ENCODE data around the gene ZNF354C.

GRCh38 chr5:179054036-179054785, 6.0 kb upstream of the ZNF354C start:
- TF ChIP-seq, protein P1, sequence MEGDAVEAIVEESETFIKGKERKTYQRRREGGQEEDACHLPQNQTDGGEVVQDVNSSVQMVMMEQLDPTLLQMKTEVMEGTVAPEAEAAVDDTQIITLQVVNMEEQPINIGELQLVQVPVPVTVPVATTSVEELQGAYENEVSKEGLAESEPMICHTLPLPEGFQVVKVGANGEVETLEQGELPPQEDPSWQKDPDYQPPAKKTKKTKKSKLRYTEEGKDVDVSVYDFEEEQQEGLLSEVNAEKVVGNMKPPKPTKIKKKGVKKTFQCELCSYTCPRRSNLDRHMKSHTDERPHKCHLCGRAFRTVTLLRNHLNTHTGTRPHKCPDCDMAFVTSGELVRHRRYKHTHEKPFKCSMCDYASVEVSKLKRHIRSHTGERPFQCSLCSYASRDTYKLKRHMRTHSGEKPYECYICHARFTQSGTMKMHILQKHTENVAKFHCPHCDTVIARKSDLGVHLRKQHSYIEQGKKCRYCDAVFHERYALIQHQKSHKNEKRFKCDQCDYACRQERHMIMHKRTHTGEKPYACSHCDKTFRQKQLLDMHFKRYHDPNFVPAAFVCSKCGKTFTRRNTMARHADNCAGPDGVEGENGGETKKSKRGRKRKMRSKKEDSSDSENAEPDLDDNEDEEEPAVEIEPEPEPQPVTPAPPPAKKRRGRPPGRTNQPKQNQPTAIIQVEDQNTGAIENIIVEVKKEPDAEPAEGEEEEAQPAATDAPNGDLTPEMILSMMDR (conservative IDR thresholded peaks at IDR 0.05; ENCODE audit: low read depth, low read length): no peak
- no peak for TF ChIP-seq CEBPB (IDR thresholded peaks at IDR 0.05; ENCODE audit: low read depth, low read length)
- TF ChIP-seq POLR2A (IDR thresholded peaks at IDR 0.05; ENCODE audit: low read depth, low read length): no peak
- no peak for TF ChIP-seq RFX5 (IDR thresholded peaks at IDR 0.05; ENCODE audit: low read depth, low read length)
- TF ChIP-seq MXI1 (IDR thresholded peaks at IDR 0.05; ENCODE audit: borderline replicate concordance, low read depth, low read length): no peak
- no peak for TF ChIP-seq MAFK (IDR thresholded peaks at IDR 0.05; ENCODE audit: low read depth, low read length)
- no peak for TF ChIP-seq SMC3 (IDR thresholded peaks at IDR 0.05; ENCODE audit: low read depth, low read length)
- no peak for TF ChIP-seq ELK1 (IDR thresholded peaks at IDR 0.05; ENCODE audit: borderline replicate concordance, low read depth, low read length)
